HG03060 (cell line): ENCODE measurements around the gene DCLRE1B.

Experiments used
- ATAC-seq: cut with Tn5 transposase; IDR thresholded peaks from one replicate; pipeline ENCODE4 v1.9.1; 2021; ENCODE audit warnings: low read depth, moderate number of reproducible peaks; ENCODE audit not compliant: unreplicated experiment

Gene DCLRE1B

GRCh38 chr1:113904674-113905434, at the start of gene DCLRE1B, which contains the start of gene AP4B1:
TSS of gene DCLRE1B (plus strand) at chr1:113905326. CDS start at chr1:113905587, 261 bp downstream.
TSS of gene AP4B1 (minus strand) at chr1:113904799. CDS start at chr1:113904717, 82 bp downstream.
- peak; percentile 76 for ATAC-seq

- no peak for ATAC-seq
Observed at GRCh38 chr1:113855630-113856400, 49.3 kb upstream of the DCLRE1B start.

- ATAC-seq: no peak
Observed at GRCh38 chr1:113856401-113856790, 48.7 kb upstream of the DCLRE1B start.

GRCh38 chr1:113857776-113858175, 47.4 kb upstream of the DCLRE1B start:
- no peak for ATAC-seq

GRCh38 chr1:113858418-113858817, 46.7 kb upstream of the DCLRE1B start:
- ATAC-seq: no peak

GRCh38 chr1:113858982-113859381, 46.1 kb upstream of the DCLRE1B start:
- ATAC-seq: no peak

GRCh38 chr1:113859478-113860175, 45.5 kb upstream of the DCLRE1B start:
- ATAC-seq: peak; percentile 85

GRCh38 chr1:113860891-113861290, 44.2 kb upstream of the DCLRE1B start:
- no peak for ATAC-seq

GRCh38 chr1:113861641-113862040, 43.5 kb upstream of the DCLRE1B start:
- no peak for ATAC-seq

GRCh38 chr1:113868387-113869083, 36.6 kb upstream of the DCLRE1B start:
- no peak for ATAC-seq

GRCh38 chr1:113870778-113871177, 34.3 kb upstream of the DCLRE1B start:
- ATAC-seq: no peak

GRCh38 chr1:113871597-113872113, 33.5 kb upstream of the DCLRE1B start, which contains the start of gene PTPN22:
TSS of gene PTPN22 (minus strand) at chr1:113871712.
- peak; percentile 78 for ATAC-seq

GRCh38 chr1:113872219-113872935, 32.7 kb upstream of the DCLRE1B start:
- peak; percentile 4 for ATAC-seq

GRCh38 chr1:113874012-113874879, 30.9 kb upstream of the DCLRE1B start:
- no peak for ATAC-seq

- ATAC-seq: peak; percentile 31
Observed at GRCh38 chr1:113875714-113876113, 29.4 kb upstream of the DCLRE1B start.

GRCh38 chr1:113876176-113876575, 28.9 kb upstream of the DCLRE1B start:
- ATAC-seq: no peak

- ATAC-seq: no peak
Observed at GRCh38 chr1:113879739-113880038, 25.4 kb upstream of the DCLRE1B start.

- no peak for ATAC-seq
Observed at GRCh38 chr1:113881661-113882060, 23.5 kb upstream of the DCLRE1B start.
